Left hindlimb (tissue), 1 donor: Measurements from ENCODE around the gene ACOXL.

ENCODE experiments used
- DNase-seq: peaks from one replicate; pipeline ENCODE4 v3.0.0-alpha.2; 2018

The ACOXL gene

GRCh38 chr2:111017909-111018308, 285.5 kb downstream of the ACOXL start:
- DNase-seq = no peak

GRCh38 chr2:111019381-111019780, 287.0 kb downstream of the ACOXL start:
- DNase-seq = no peak

- no peak for DNase-seq
These were observed 290.3 kb downstream of the ACOXL start for GRCh38 chr2:111022633-111023032.

- DNase-seq = no peak
These were observed 292.1 kb downstream of the ACOXL start for GRCh38 chr2:111024496-111024895.

- DNase-seq = no peak
These were observed 292.9 kb downstream of the ACOXL start for GRCh38 chr2:111025288-111025687.

GRCh38 chr2:111028720-111029119, 296.3 kb downstream of the ACOXL start:
- no peak for DNase-seq

- DNase-seq = no peak
These were observed 297.0 kb downstream of the ACOXL start for GRCh38 chr2:111029181-111029927.

- DNase-seq = no peak
These were observed 298.0 kb downstream of the ACOXL start for GRCh38 chr2:111030260-111030891.

GRCh38 chr2:111030945-111031344, 298.6 kb downstream of the ACOXL start:
- no peak for DNase-seq

- no peak for DNase-seq
These were observed 299.4 kb downstream of the ACOXL start for GRCh38 chr2:111031546-111032478.

GRCh38 chr2:111032721-111033429, 300.5 kb downstream of the ACOXL start:
- DNase-seq = no peak

- DNase-seq = no peak
These were observed 301.8 kb downstream of the ACOXL start for GRCh38 chr2:111034146-111034545.

- DNase-seq = no peak
These were observed 302.2 kb downstream of the ACOXL start for GRCh38 chr2:111034606-111035005.

GRCh38 chr2:111035830-111036441, 303.6 kb downstream of the ACOXL start:
- no peak for DNase-seq

GRCh38 chr2:111037128-111037527, 304.8 kb downstream of the ACOXL start:
- DNase-seq = no peak

GRCh38 chr2:111039628-111040383, 307.4 kb downstream of the ACOXL start:
- DNase-seq = no peak

- DNase-seq = no peak
These were observed 309.2 kb downstream of the ACOXL start for GRCh38 chr2:111041398-111042202.

- no peak for DNase-seq
These were observed 309.9 kb downstream of the ACOXL start for GRCh38 chr2:111042261-111042660.

- no peak for DNase-seq
These were observed 310.7 kb downstream of the ACOXL start for GRCh38 chr2:111042772-111043771.
